A673 (cell line): ENCODE measurements around the gene UTF1.

Source experiments
- EZH2 ChIP-seq: fragments of 200-600 bp; sonication (generic); IDR thresholded peaks from 2 replicates; pipeline ENCODE4 v1.6.1; 2017; ENCODE audit warnings: borderline replicate concordance, low read depth, mild to moderate bottlenecking, mixed read lengths, antibody characterized with exemption, low read length; ENCODE audit not compliant: poor library complexity, severe bottlenecking
- TF ChIP-seq, protein P1 (sequence below): fragments of 300-800, 200-600 bp; sonication (generic); conservative IDR thresholded peaks from 2 replicates; pipeline ENCODE4 v1.5.1; 2017; ENCODE audit warnings: low read depth, mild to moderate bottlenecking, antibody characterized with exemption, low read length, moderate library complexity, mixed read lengths

DNA sequence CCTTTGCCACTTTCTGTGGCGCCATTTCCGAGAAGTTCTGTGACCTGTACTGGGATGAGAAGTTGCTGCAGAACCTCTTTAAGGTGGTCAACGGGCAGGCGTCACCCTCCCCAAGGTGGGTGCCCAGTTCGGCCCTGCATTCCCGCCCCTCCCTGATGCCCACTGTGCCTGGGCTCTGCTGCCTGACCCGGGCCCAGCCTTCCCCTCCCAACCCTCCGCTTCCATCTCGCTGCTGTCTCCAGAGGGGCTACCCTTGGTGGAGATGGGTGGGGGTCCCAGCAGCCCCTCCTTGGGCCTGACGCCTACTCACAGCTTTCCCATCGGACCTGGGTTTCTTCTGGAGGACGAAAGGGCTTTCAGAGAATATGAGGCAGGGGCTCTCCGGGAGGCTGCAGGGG, 30.5 kb upstream of the UTF1 start:
- TF ChIP-seq, protein P1, sequence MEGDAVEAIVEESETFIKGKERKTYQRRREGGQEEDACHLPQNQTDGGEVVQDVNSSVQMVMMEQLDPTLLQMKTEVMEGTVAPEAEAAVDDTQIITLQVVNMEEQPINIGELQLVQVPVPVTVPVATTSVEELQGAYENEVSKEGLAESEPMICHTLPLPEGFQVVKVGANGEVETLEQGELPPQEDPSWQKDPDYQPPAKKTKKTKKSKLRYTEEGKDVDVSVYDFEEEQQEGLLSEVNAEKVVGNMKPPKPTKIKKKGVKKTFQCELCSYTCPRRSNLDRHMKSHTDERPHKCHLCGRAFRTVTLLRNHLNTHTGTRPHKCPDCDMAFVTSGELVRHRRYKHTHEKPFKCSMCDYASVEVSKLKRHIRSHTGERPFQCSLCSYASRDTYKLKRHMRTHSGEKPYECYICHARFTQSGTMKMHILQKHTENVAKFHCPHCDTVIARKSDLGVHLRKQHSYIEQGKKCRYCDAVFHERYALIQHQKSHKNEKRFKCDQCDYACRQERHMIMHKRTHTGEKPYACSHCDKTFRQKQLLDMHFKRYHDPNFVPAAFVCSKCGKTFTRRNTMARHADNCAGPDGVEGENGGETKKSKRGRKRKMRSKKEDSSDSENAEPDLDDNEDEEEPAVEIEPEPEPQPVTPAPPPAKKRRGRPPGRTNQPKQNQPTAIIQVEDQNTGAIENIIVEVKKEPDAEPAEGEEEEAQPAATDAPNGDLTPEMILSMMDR = no peak
- no peak for TF ChIP-seq EZH2
